BE2C (cell line): Measurements from ENCODE around the gene SUCLA2. TPM values are rescaled to one million over a fixed set of nuclear protein-coding genes. Genes with fewer than 3 reads are reported as not detected.

ENCODE experiments used
- DNase-seq: peaks from one replicate; pipeline ENCODE4 v3.0.0-alpha.2; 2020
- H3K27me3 ChIP-seq: fragments of 250-450 bp; sonication (Bioruptor Pico); 2 replicates; pipeline ENCODE4 v1.5.1; 2020; ENCODE audit warnings: mild to moderate bottlenecking
- H3K36me3 ChIP-seq: fragments of 250-450 bp; sonication (Bioruptor Pico); 2 replicates; pipeline ENCODE4 v1.5.1; 2020; ENCODE audit warnings: mild to moderate bottlenecking
- H3K4me1 ChIP-seq: fragments of 250-450 bp; sonication (Bioruptor Pico); 2 replicates; pipeline ENCODE4 v1.5.1; 2020
- H3K4me3 ChIP-seq: 2 replicates; pipeline ENCODE4 v1.5.1; 2011; ENCODE audit warnings: low read depth, low read length
- H3K9me3 ChIP-seq: fragments of 250-450 bp; sonication (Bioruptor Pico); 2 replicates; pipeline ENCODE4 v1.5.1; 2020
- polyA plus RNA-seq: library from polyadenylated mRNA; unstranded; fragments of >200 nt; gene quantifications from one replicate; pipeline ENCODE4 v1.2.1, GENCODE V29; 2012; ENCODE audit warnings: low read depth, missing spikeins; ENCODE audit not compliant: insufficient read length, insufficient read depth
- TF ChIP-seq, protein P1 (sequence below): IDR thresholded peaks from 2 replicates; pipeline ENCODE4 v1.5.1; 2012; ENCODE audit warnings: mild to moderate bottlenecking, low read depth, low read length

The SUCLA2 gene
- 61.4 TPM for polyA plus RNA-seq

DNA sequence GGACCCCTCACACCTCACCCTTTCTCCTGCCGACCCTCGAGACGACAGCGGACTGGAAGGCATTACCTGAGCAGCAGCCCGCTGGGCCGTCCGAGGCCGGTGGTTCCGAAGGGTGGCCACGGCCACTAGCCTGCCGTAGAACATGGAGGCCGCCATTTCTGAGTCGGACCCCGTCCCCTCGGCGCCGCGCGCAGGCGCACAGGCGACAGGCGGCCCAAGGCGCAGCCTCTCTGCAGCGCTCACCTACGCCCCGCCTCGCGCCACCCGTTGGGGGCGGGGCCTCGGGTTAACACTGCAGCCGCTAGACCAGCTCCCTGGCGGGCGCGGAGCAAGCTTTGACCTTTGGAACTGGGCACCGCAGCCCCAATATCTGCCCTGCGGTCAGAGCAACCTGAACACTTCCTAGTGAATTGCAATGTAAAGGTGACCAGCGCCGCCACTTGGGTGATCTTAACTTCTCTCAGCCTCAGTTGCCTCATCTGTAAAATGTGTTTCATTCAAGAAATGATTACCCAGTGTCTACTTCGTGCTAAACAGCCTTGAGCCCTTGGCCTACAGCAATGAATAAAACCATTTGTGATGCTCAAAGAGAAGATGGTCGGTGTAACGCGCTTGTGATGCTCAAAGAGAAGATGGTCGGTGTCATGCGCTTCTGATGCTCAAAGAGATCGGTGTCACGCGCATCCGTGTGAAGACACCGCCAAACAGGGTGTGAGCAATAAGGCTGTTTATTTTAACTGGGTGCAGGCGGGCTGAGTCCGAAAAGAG is at the start of gene SUCLA2:
Gene SUCLA2, minus strand, starts transcription at position 160 of the 768 bp plus-strand sequence. Its CDS starts 4 bp downstream, at position 156.
- TF ChIP-seq, protein P1, sequence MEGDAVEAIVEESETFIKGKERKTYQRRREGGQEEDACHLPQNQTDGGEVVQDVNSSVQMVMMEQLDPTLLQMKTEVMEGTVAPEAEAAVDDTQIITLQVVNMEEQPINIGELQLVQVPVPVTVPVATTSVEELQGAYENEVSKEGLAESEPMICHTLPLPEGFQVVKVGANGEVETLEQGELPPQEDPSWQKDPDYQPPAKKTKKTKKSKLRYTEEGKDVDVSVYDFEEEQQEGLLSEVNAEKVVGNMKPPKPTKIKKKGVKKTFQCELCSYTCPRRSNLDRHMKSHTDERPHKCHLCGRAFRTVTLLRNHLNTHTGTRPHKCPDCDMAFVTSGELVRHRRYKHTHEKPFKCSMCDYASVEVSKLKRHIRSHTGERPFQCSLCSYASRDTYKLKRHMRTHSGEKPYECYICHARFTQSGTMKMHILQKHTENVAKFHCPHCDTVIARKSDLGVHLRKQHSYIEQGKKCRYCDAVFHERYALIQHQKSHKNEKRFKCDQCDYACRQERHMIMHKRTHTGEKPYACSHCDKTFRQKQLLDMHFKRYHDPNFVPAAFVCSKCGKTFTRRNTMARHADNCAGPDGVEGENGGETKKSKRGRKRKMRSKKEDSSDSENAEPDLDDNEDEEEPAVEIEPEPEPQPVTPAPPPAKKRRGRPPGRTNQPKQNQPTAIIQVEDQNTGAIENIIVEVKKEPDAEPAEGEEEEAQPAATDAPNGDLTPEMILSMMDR: no peak
- no peaks in the 10 kb centered on the region for H3K27me3 ChIP-seq
- peak within 1 kb of the TSS; percentile 98 for H3K4me3 ChIP-seq
- H3K4me1 ChIP-seq: peaks cover 3% of the 10 kb centered on the region
- peaks cover 3% of the 10 kb centered on the region; the same call in 1 of the 2 replicates for H3K36me3 ChIP-seq
- H3K9me3 ChIP-seq: no peaks in the 10 kb centered on the region
- peak; percentile 97 for DNase-seq

DNA sequence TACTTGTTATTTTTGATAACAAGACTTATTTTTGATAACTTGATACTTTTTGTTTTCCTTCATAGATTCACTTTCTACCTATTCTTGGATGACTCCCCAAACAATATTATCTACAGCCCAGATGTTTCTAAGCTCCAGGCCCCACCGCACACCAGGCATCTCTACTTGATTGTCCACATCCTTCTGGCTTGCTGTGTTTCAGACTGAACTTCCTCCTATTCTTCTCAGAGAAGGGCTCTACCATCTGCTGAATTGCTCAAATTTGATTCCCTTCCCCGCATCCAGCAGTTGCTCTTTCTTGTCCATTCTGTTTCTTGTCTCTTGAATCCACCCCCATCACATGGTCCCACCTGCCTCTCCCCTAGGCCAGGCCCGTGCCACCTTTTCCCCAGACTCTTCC is 49.5 kb upstream of the SUCLA2 start:
- TF ChIP-seq, protein P1: no peak
- Histone ChIP-seq H3K36me3 (peaks cover 63% of the 10 kb centered on the region), H3K27me3 (no peaks in the 10 kb centered on the region), H3K9me3 (no peaks in the 10 kb centered on the region), H3K4me3 (no peak overlapping the region), H3K4me1 (no peaks in the 10 kb centered on the region)
- DNase-seq: no peak

DNA sequence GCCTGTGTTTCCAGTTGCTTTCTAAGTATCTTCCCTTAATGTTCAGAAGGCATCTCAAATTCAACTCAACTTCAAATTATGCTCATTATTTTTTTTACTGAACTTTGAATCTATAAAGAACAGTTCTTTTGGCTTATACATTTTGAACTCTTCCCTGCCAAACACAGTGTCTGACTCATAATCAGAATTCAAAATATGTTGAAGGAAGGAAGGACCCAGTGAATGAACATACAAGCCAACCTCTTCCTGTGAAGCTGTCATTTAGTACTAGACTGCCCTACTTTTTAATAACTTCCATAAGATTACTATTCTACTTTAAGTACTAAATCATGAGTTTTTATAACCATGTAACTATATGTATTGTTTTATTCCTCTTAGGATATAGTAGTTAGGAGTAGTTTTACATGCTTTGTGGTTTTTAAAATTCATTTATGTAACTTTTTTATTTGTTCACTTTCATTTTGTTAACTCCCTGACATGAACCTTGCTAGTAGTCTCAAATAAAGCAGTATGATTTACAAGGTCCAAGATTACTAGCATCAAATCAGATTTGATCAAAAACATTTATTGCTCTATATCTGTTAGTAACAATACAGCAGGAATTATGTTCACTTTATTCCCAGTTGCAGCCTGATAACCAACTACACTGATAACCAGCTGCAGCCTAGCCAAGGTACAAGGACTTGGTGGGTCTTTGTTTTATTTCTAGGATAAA is 42.9 kb upstream of the SUCLA2 start:
- no peak for DNase-seq
- H3K4me1 ChIP-seq: no peaks in the 10 kb centered on the region
- H3K27me3 ChIP-seq: no peaks in the 10 kb centered on the region
- no peak overlapping the region for H3K4me3 ChIP-seq
- TF ChIP-seq, protein P1: no peak
- peaks cover 34% of the 10 kb centered on the region for H3K36me3 ChIP-seq
- H3K9me3 ChIP-seq: no peaks in the 10 kb centered on the region

DNA sequence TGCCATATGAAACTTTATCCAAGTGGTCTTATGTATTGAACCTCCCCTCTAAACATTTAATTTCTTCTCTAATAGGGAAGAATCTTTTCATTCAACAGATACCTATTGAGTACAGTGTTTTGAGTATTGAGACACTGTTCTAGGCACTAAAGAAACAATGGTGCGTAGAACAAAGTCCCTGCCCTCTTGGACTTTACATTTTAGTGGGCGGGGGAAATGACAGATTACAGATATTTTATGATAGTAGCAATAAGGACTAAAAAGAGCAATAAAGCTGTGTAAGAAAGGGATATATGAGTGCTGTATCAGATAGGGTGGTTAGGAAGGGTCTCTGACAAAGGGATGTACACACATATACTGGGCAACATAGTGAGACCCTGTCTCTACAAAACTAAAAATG is 41.8 kb upstream of the SUCLA2 start:
- TF ChIP-seq, protein P1: no peak
- H3K27me3 ChIP-seq: no peaks in the 10 kb centered on the region
- no peak overlapping the region for H3K4me3 ChIP-seq
- peaks cover 24% of the 10 kb centered on the region for H3K36me3 ChIP-seq
- no peaks in the 10 kb centered on the region for H3K4me1 ChIP-seq
- no peaks in the 10 kb centered on the region for H3K9me3 ChIP-seq
- no peak for DNase-seq

DNA sequence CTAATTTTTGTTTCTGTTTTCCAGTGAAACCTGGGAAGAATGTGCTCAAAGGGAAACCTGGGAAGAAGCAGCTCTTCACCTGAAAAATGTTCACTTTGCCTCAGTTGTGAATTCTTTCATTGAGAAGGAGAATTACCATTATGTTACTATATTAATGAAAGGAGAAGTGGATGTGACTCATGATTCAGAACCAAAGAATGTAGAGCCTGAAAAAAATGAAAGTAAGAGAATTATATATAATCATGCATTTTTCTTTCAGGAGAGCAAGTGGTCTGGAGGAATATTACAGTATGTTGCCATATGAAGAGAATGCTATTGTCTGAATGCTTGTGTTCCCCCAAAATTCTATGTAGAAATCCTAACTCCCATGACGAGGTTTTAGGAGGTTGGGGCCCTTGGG is 39.8 kb upstream of the SUCLA2 start:
- TF ChIP-seq, protein P1: no peak
- H3K36me3 ChIP-seq: peaks cover 18% of the 10 kb centered on the region
- H3K4me3 ChIP-seq: no peak overlapping the region
- H3K9me3 ChIP-seq: no peaks in the 10 kb centered on the region
- no peaks in the 10 kb centered on the region for H3K27me3 ChIP-seq
- DNase-seq: no peak
- H3K4me1 ChIP-seq: no peaks in the 10 kb centered on the region

DNA sequence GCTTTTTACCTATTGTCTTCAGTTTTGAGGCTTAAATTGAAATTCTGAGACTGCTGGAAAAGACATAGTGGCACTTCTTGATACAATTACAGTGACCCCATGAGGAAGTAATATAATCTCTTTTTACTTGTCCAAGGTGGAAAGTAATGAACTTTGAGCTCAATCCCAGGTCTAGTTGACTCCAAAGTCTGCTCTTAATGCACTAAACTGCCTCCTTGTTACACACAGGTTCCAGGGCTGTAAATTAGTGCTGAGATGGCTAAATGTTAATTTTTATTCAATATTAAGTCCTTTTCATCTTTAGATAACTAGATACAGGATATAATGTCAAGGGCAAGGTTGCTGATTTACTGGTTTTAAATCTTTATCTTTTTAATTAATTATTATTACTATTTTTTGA is 39.0 kb upstream of the SUCLA2 start:
- H3K9me3 ChIP-seq: no peaks in the 10 kb centered on the region
- TF ChIP-seq, protein P1: no peak
- peaks cover 16% of the 10 kb centered on the region for H3K36me3 ChIP-seq
- no peak overlapping the region for H3K4me3 ChIP-seq
- H3K27me3 ChIP-seq: no peaks in the 10 kb centered on the region
- DNase-seq: no peak
- H3K4me1 ChIP-seq: no peaks in the 10 kb centered on the region
